ENCODE results near the gene ULBP1.
"Not testable (repeated sequence)": the region's sequence is repeated elsewhere in the genome, so short reads cannot be mapped to it uniquely, and the experiment has no call there.

- TF ChIP-seq, protein P1, sequence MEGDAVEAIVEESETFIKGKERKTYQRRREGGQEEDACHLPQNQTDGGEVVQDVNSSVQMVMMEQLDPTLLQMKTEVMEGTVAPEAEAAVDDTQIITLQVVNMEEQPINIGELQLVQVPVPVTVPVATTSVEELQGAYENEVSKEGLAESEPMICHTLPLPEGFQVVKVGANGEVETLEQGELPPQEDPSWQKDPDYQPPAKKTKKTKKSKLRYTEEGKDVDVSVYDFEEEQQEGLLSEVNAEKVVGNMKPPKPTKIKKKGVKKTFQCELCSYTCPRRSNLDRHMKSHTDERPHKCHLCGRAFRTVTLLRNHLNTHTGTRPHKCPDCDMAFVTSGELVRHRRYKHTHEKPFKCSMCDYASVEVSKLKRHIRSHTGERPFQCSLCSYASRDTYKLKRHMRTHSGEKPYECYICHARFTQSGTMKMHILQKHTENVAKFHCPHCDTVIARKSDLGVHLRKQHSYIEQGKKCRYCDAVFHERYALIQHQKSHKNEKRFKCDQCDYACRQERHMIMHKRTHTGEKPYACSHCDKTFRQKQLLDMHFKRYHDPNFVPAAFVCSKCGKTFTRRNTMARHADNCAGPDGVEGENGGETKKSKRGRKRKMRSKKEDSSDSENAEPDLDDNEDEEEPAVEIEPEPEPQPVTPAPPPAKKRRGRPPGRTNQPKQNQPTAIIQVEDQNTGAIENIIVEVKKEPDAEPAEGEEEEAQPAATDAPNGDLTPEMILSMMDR (IDR thresholded peaks at IDR 0.05), result not testable (repeated sequence)
- TF ChIP-seq POLR2A (IDR thresholded peaks at IDR 0.05), result not testable (repeated sequence)
These were observed 50.3 kb downstream of the ULBP1 start for GRCh38 chr6:150013785-150014622.
